ENCODE results near the gene OR10V1.

The OR10V1 gene

GRCh38 chr11:59713745-59714144, at the start of gene OR10V1:
TSS of gene OR10V1 (minus strand) at chr11:59713845. CDS start at chr11:59713845, 0 bp downstream.
- FAIRE-seq (no peak), DNase-seq (ENCODE audit: insufficient read length, low spot score) (no peak)

- FAIRE-seq = no peak
Measured at GRCh38 chr11:59761993-59762392, 48.3 kb upstream of the OR10V1 start.

GRCh38 chr11:59760771-59761170, 47.1 kb upstream of the OR10V1 start:
- DNase-seq (ENCODE audit: insufficient read length, low spot score) = no peak
- no peak for FAIRE-seq

More at GRCh38 chr11:59761993-59762392, 48.3 kb upstream of the OR10V1 start:
- DNase-seq (ENCODE audit: insufficient read length, low spot score) = no peak

GRCh38 chr11:59759900-59760299, 46.3 kb upstream of the OR10V1 start:
- DNase-seq (ENCODE audit: insufficient read length, low spot score) (no peak), FAIRE-seq (no peak)

GRCh38 chr11:59758401-59759037, 44.9 kb upstream of the OR10V1 start:
- FAIRE-seq (no peak), DNase-seq (ENCODE audit: insufficient read length, low spot score) (no peak)

GRCh38 chr11:59756845-59757244, 43.2 kb upstream of the OR10V1 start:
- DNase-seq (ENCODE audit: insufficient read length, low spot score) = no peak
- FAIRE-seq = no peak

GRCh38 chr11:59756558-59756840, 42.9 kb upstream of the OR10V1 start:
- no peak for DNase-seq (ENCODE audit: insufficient read length, low spot score)
- FAIRE-seq = no peak

GRCh38 chr11:59755701-59756557, 42.3 kb upstream of the OR10V1 start:
- no peak for FAIRE-seq
- no peak for DNase-seq (ENCODE audit: insufficient read length, low spot score)

GRCh38 chr11:59754859-59755700, 41.4 kb upstream of the OR10V1 start, which contains the start of gene STX3:
TSS of gene STX3 (plus strand) at chr11:59755376. CDS start at chr11:59755606, 230 bp downstream.
- DNase-seq (ENCODE audit: insufficient read length, low spot score) (peak; percentile 63), FAIRE-seq (peak; percentile 31)

- FAIRE-seq (no peak), DNase-seq (ENCODE audit: insufficient read length, low spot score) (peak; percentile 36)
Measured at GRCh38 chr11:59754494-59754858, 40.8 kb upstream of the OR10V1 start.

- DNase-seq (ENCODE audit: insufficient read length, low spot score) (peak; percentile 90), FAIRE-seq (peak; percentile 92)
Measured at GRCh38 chr11:59753650-59754493, 40.2 kb upstream of the OR10V1 start.

- DNase-seq (ENCODE audit: insufficient read length, low spot score) (no peak), FAIRE-seq (no peak)
Measured at GRCh38 chr11:59746111-59746510, 32.5 kb upstream of the OR10V1 start.

- FAIRE-seq (no peak), DNase-seq (ENCODE audit: insufficient read length, low spot score) (no peak)
Measured at GRCh38 chr11:59730896-59731565, 17.4 kb upstream of the OR10V1 start.

- DNase-seq (ENCODE audit: insufficient read length, low spot score) (no peak), FAIRE-seq (no peak)
Measured at GRCh38 chr11:59729834-59730233, 16.2 kb upstream of the OR10V1 start.

GRCh38 chr11:59728913-59729312, 15.3 kb upstream of the OR10V1 start:
- DNase-seq (ENCODE audit: insufficient read length, low spot score) = no peak
- no peak for FAIRE-seq

GRCh38 chr11:59728154-59728553, 14.5 kb upstream of the OR10V1 start:
- DNase-seq (ENCODE audit: insufficient read length, low spot score) (no peak), FAIRE-seq (no peak)

GRCh38 chr11:59727426-59727825, 13.8 kb upstream of the OR10V1 start:
- FAIRE-seq (no peak), DNase-seq (ENCODE audit: insufficient read length, low spot score) (no peak)

GRCh38 chr11:59724066-59724465, 10.4 kb upstream of the OR10V1 start:
- FAIRE-seq (no peak), DNase-seq (ENCODE audit: insufficient read length, low spot score) (no peak)

GRCh38 chr11:59719556-59719955, 5.9 kb upstream of the OR10V1 start:
- DNase-seq (ENCODE audit: insufficient read length, low spot score) (no peak), FAIRE-seq (no peak)

GRCh38 chr11:59716051-59716450, 2.4 kb upstream of the OR10V1 start:
- DNase-seq (ENCODE audit: insufficient read length, low spot score) (no peak), FAIRE-seq (no peak)

All from GM19239 (cell line).